IMR-90 (cell line): ENCODE data around the gene SF3A1. TPM values are rescaled to one million over a fixed set of nuclear protein-coding genes. Genes with fewer than 3 reads are reported as not detected.
A peak's percentile ranks its signal among the peaks of the same experiment; 100 is the strongest.

Experiments
- ATAC-seq: fragments of 200-7000 bp; cut with Tn5 transposase; 2 replicates; pipeline ENCODE4 v1.9.1; 2020; ENCODE audit warnings: low read depth, mild to moderate bottlenecking, moderate library complexity
- BruUV-seq: library from RNA; stranded (reverse); fragments of 400-500 nt; replicated peaks from 2 replicates; lab custom pipeline; 2021; lab: Mats Ljungman, UMichigan
- CTCF ChIA-PET: fragments of 300-600 bp; formaldehyde crosslinking; extraction: SDS; loops from one replicate; lab custom pipeline; 2021; ENCODE audit warnings: antibody characterized with exemption; lab: Yijun Ruan, JAX
- POLR2A ChIA-PET: fragments of 300-600 bp; sonication (Branson Sonifier 250); formaldehyde crosslinking; loops from one replicate; lab custom pipeline; 2022; ENCODE audit warnings: antibody characterized with exemption; ENCODE audit not compliant: unreplicated experiment; lab: Charles Lee
- DNase-seq: peaks from one replicate; pipeline ENCODE4 v3.0.0; 2013
- H2AFZ ChIP-seq: replicated peaks from 2 replicates; pipeline ENCODE3; 2013; ENCODE audit warnings: low read length, mild to moderate bottlenecking; ENCODE audit not compliant: poor library complexity
- H2AK5ac ChIP-seq: 2 replicates; pipeline ENCODE4 v1.6.1; 2013; ENCODE audit warnings: low read depth, low read length, inconsistent platforms
- H2AK9ac ChIP-seq: replicated peaks from 2 replicates; pipeline ENCODE3; 2013; ENCODE audit warnings: mild to moderate bottlenecking, low read depth, low read length, moderate library complexity; ENCODE audit not compliant: poor library complexity
- H2BK120ac ChIP-seq: 2 replicates; pipeline ENCODE4 v1.6.1; 2013; ENCODE audit warnings: low read depth, low read length, inconsistent platforms
- H2BK15ac ChIP-seq: 3 replicates; pipeline ENCODE4 v1.6.1; 2013; ENCODE audit warnings: low read depth, low read length, inconsistent platforms
- H2BK20ac ChIP-seq: 2 replicates; pipeline ENCODE4 v1.6.1; 2013; ENCODE audit warnings: low read depth, mild to moderate bottlenecking, inconsistent platforms, low read length, moderate library complexity
- H2BK5ac ChIP-seq: 2 replicates; pipeline ENCODE4 v1.6.1; 2013; ENCODE audit warnings: mild to moderate bottlenecking, low read depth, low read length, inconsistent platforms; ENCODE audit not compliant: poor library complexity, severe bottlenecking
- H3K14ac ChIP-seq: replicated peaks from 2 replicates; pipeline ENCODE4 v1.6.1; 2013; ENCODE audit warnings: low read depth, low read length, inconsistent platforms
- H3K18ac ChIP-seq: 2 replicates; pipeline ENCODE4 v1.6.1; 2013; ENCODE audit warnings: low read depth, low read length, control low read depth
- H3K23ac ChIP-seq: 2 replicates; pipeline ENCODE4 v1.6.1; 2013; ENCODE audit warnings: low read depth, low read length, inconsistent platforms
- H3K27ac ChIP-seq: 2 replicates; pipeline ENCODE4 v1.5.1; 2013; ENCODE audit warnings: mild to moderate bottlenecking, control low read depth, low read length; ENCODE audit not compliant: insufficient read depth
- H3K27me3 ChIP-seq: 2 replicates; pipeline ENCODE4 v1.6.1; 2013; ENCODE audit warnings: low read length; ENCODE audit not compliant: control insufficient read depth, insufficient read depth
- H3K36me3 ChIP-seq: 2 replicates; pipeline ENCODE4 v1.6.1; 2013; ENCODE audit warnings: low read length, mixed read lengths; ENCODE audit not compliant: control insufficient read depth, insufficient read depth
- H3K4ac ChIP-seq: 2 replicates; pipeline ENCODE4 v1.6.1; 2013; ENCODE audit warnings: low read depth, low read length, inconsistent platforms
- H3K4me1 ChIP-seq: 2 replicates; pipeline ENCODE4 v1.6.1; 2013; ENCODE audit warnings: low read length, mixed read lengths; ENCODE audit not compliant: control insufficient read depth, insufficient read depth
- H3K4me2 ChIP-seq: 2 replicates; pipeline ENCODE4 v1.6.1; 2013; ENCODE audit warnings: low read depth, mild to moderate bottlenecking, control low read depth, low read length, moderate library complexity
- H3K4me3 ChIP-seq: 2 replicates; pipeline ENCODE4 v1.5.1; 2013; ENCODE audit warnings: low read depth, mild to moderate bottlenecking, control low read depth, low read length, moderate library complexity; ENCODE audit not compliant: insufficient read depth
- H3K56ac ChIP-seq: 2 replicates; pipeline ENCODE4 v1.6.1; 2013; ENCODE audit warnings: low read length, inconsistent platforms; ENCODE audit not compliant: insufficient read depth; ENCODE audit errors: extremely low read depth
- H3K79me1 ChIP-seq, 2 experiments: 2 replicates each; pipeline ENCODE4 v1.6.1; 2013; ENCODE audit warnings: low read length in 2 of 2, inconsistent platforms in 1 of 2, low read depth in 1 of 2
- H3K9ac ChIP-seq: 2 replicates; pipeline ENCODE4 v1.6.1; 2013; ENCODE audit warnings: low read depth, low read length, control low read depth
- H3K9me1 ChIP-seq: 2 replicates; pipeline ENCODE4 v1.6.1; 2013; ENCODE audit warnings: low read length, inconsistent platforms; ENCODE audit not compliant: insufficient read depth
- H3K9me3 ChIP-seq: 2 replicates; pipeline ENCODE4 v1.6.1; 2013; ENCODE audit warnings: low read length; ENCODE audit not compliant: control insufficient read depth, insufficient read depth
- H4K20me1 ChIP-seq: 2 replicates; pipeline ENCODE4 v1.6.1; 2013; ENCODE audit warnings: low read length, inconsistent platforms; ENCODE audit not compliant: insufficient read depth
- H4K5ac ChIP-seq: 2 replicates; pipeline ENCODE4 v1.6.1; 2013; ENCODE audit warnings: mild to moderate bottlenecking, low read depth, low read length, control low read depth
- H4K8ac ChIP-seq, 2 experiments: 2 replicates each; pipeline ENCODE4 v1.6.1; 2013; ENCODE audit warnings: low read depth in 2 of 2, low read length in 2 of 2, control low read depth in 1 of 2, inconsistent platforms in 1 of 2
- H4K91ac ChIP-seq: 2 replicates; pipeline ENCODE4 v1.6.1; 2013; ENCODE audit warnings: low read depth, low read length, inconsistent platforms; ENCODE audit not compliant: insufficient read depth
- CEBPB ChIP-seq: IDR thresholded peaks from 2 replicates; pipeline ENCODE4 v1.6.1; 2012; ENCODE audit warnings: low read depth, low read length, improper control_type of control experiment
- CHD1 ChIP-seq: IDR thresholded peaks from 2 replicates; pipeline ENCODE4 v1.6.1; 2012; ENCODE audit warnings: low read depth, low read length, improper control_type of control experiment
- FOS ChIP-seq: fragments of 150-350 bp; IDR thresholded peaks from 2 replicates; pipeline ENCODE4 v1.6.1; 2016; ENCODE audit warnings: low read depth, low read length
- MAFK ChIP-seq: IDR thresholded peaks from 2 replicates; pipeline ENCODE4 v1.6.1; 2012; ENCODE audit warnings: low read depth, low read length, improper control_type of control experiment
- MAZ ChIP-seq: IDR thresholded peaks from 2 replicates; pipeline ENCODE4 v1.6.1; 2012; ENCODE audit warnings: low read depth, mild to moderate bottlenecking, low read length, improper control_type of control experiment, moderate library complexity, borderline replicate concordance
- MXI1 ChIP-seq: IDR thresholded peaks from 2 replicates; pipeline ENCODE4 v1.6.1; 2012; ENCODE audit warnings: low read depth, mild to moderate bottlenecking, low read length, moderate library complexity, borderline replicate concordance
- NFE2L2 ChIP-seq: fragments of 150-350 bp; IDR thresholded peaks from 2 replicates; pipeline ENCODE4 v1.6.1; 2016; ENCODE audit warnings: low read depth, mild to moderate bottlenecking, low read length
- RCOR1 ChIP-seq: IDR thresholded peaks from 2 replicates; pipeline ENCODE4 v1.6.1; 2012; ENCODE audit warnings: mild to moderate bottlenecking, low read length, improper control_type of control experiment; ENCODE audit not compliant: insufficient replicate concordance
- RFX5 ChIP-seq: IDR thresholded peaks from 2 replicates; pipeline ENCODE4 v1.8.0; 2012; ENCODE audit warnings: low read depth, mild to moderate bottlenecking, low read length, moderate library complexity
- USF2 ChIP-seq: fragments of 150-350 bp; IDR thresholded peaks from 2 replicates; pipeline ENCODE4 v1.6.1; 2017; ENCODE audit warnings: mild to moderate bottlenecking, antibody characterized with exemption, low read length, low read depth
- whole genome bisulfite sequencing, 2 experiments: methylation state at CpG; one replicate each; pipeline versions ENCODE4 v1.1.5 to v1.1.7; 2013; ENCODE audit warnings: missing lambda C conversion rate in 2 of 2; ENCODE audit not compliant: insufficient read length in 1 of 2; ENCODE audit errors: extremely low coverage in 2 of 2; 5-methylcytosine and 5-hydroxymethylcytosine counted together
- dilution Hi-C: fragments of 300-500 bp; cut with HindIII; formaldehyde crosslinking; loops from one replicate; pipeline ENCODE4 v1.14.3; 2018; ENCODE audit warnings: low sequenced_read_pairs; ENCODE audit not compliant: unreplicated experiment
- in situ Hi-C: fragments of 300-500 bp; cut with MboI; formaldehyde crosslinking; loops from 3 replicates; pipeline ENCODE4 v1.14.3; 2019; ENCODE audit warnings: low sequenced_read_pairs, inconsistent platforms, mixed read lengths
- intact Hi-C: fragments of 100-400 bp; cut with micrococcal nuclease; formaldehyde crosslinking; loops from 2 replicates; pipeline ENCODE4 v1.10.0; 2022
- polyA plus RNA-seq, 3 experiments: library from polyadenylated mRNA; depleted of rRNA; stranded (reverse); fragments of >200 nt; gene quantifications; 2 replicates each; pipeline ENCODE4 v1.2.3, GENCODE V29; 2012; ENCODE audit warnings: low replicate concordance in 1 of 3
- total RNA-seq: library from RNA; depleted of rRNA; stranded (reverse); fragments of >200 nt; gene quantifications from 2 replicates; pipeline ENCODE4 v1.2.3, GENCODE V29; 2012
- TF ChIP-seq, protein P1 (sequence below): fragments of 150-350 bp; IDR thresholded peaks from 2 replicates; pipeline ENCODE4 v1.6.1; 2016; ENCODE audit warnings: low read depth, mild to moderate bottlenecking, low read length, moderate library complexity, borderline replicate concordance

Gene SF3A1
- total and polyA plus RNA-seq, 2 of the 4 experiments (the other 2 are of a cell fraction), result 36.9 to 67.2 TPM

DNA sequence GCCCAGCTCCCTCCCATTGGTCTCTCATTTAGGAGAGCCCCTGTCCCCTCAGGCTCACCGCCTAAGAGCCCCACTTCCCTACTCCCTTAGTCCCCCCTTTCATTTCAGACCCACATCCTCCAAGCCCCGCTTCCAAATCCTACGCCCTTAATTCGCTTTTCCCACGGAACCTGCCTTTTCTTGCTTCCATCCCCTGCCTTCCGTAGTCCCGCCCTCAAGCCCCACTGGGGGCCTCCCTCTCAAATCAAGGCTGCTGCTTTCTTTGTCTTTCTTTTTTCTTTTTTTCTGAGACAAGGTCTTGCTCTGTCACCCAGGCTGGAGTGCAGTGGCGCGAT is 509 bp upstream of the SF3A1 start:
- TF ChIP-seq RCOR1 (no peak), CHD1 (no peak), FOS (no peak), CEBPB (no peak), NFE2L2 (no peak), MXI1 (no peak), MAZ (no peak), RFX5 (no peak), USF2 (no peak), MAFK (no peak)
- TF ChIP-seq, protein P1, sequence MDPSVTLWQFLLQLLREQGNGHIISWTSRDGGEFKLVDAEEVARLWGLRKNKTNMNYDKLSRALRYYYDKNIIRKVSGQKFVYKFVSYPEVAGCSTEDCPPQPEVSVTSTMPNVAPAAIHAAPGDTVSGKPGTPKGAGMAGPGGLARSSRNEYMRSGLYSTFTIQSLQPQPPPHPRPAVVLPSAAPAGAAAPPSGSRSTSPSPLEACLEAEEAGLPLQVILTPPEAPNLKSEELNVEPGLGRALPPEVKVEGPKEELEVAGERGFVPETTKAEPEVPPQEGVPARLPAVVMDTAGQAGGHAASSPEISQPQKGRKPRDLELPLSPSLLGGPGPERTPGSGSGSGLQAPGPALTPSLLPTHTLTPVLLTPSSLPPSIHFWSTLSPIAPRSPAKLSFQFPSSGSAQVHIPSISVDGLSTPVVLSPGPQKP, result no peak

More for the DNA sequence above, 509 bp upstream of the SF3A1 start:
- POLR2A ChIA-PET, result interaction anchor here (0.6 kb wide), 4 partner anchors 17 to 1481 kb away, joined by 3 to 11 read pairs (median 4); no protein-coding TSS in a partner anchor
- peak overlapping the region; percentile 18 for H2AK9ac ChIP-seq
- H3K18ac ChIP-seq, result no peak overlapping the region
- in situ Hi-C loops (no loop called here), dilution Hi-C loops (no loop called here), intact Hi-C loops (loop anchor here (2.0 kb wide), 1 partner anchor 68 kb away; the partner anchor contains the start of gene CASTOR1)
- peak overlapping the region; percentile 90 for H3K4me2 ChIP-seq
- H3K27ac ChIP-seq, result no peak overlapping the region; the same call in 1 of the 2 replicates
- DNase-seq (no peak), ATAC-seq (peak; percentile 2)
- peak overlapping the region in 1 of 2 experiments; percentile 41; a peak in 1 of 4 replicates for H4K8ac ChIP-seq
- no peak overlapping the region for H4K5ac ChIP-seq
- H3K4me1 ChIP-seq, result peaks cover 12% of the 10 kb centered on the region
- no peak overlapping the region for H2AK5ac ChIP-seq
- H2BK120ac ChIP-seq, result no peak overlapping the region
- H4K20me1 ChIP-seq, result peaks cover 38% of the 10 kb centered on the region
- peak overlapping the region; percentile 33; the same call in 1 of the 2 replicates for H3K14ac ChIP-seq
- no TSS peak for BruUV-seq
- H3K36me3 ChIP-seq, result peaks cover 11% of the 10 kb centered on the region
- H3K27me3 ChIP-seq, result no peaks in the 10 kb centered on the region
- no peaks in the 10 kb centered on the region for H3K9me3 ChIP-seq
- H4K91ac ChIP-seq, result no peak overlapping the region
- 0% methylated on average over 3 of the region's 9 CpGs; no CpG with 5 or more reads in 1 of the 2 experiments for WGBS, 2 experiments
- H3K79me1 ChIP-seq, result peaks cover 26 to 41% of the 10 kb centered on the region in 2 experiments
- H2AFZ ChIP-seq, result peak overlapping the region; percentile 99
- 0 out of 2 replicates have a peak overlapping the region, but pooled peaks have one; percentile 19 for H3K4ac ChIP-seq
- CTCF ChIA-PET, result interaction anchor here (0.6 kb wide), 1 partner anchor 63 kb away, joined by 3 read pairs; no protein-coding TSS in a partner anchor
- peak overlapping the region; percentile 45 for H3K9ac ChIP-seq
- peaks cover 15% of the 10 kb centered on the region for H3K9me1 ChIP-seq
- peak overlapping the region; percentile 98 for H3K4me3 ChIP-seq
- H2BK15ac ChIP-seq, result no peak overlapping the region
- no peak overlapping the region for H2BK5ac ChIP-seq
- no peak overlapping the region for H2BK20ac ChIP-seq
- H3K56ac ChIP-seq, result no peak overlapping the region
- no peak overlapping the region; the same call in 1 of the 2 replicates for H3K23ac ChIP-seq
